Esophagus squamous epithelium (tissue), 5 donors: ENCODE measurements around the gene FOLR2. TPM values are rescaled to one million over a fixed set of nuclear protein-coding genes. Genes with fewer than 3 reads are reported as not detected.

ENCODE experiments used
- DNase-seq: peaks from one replicate; lab custom pipeline; 2025; lab: John Stamatoyannopoulos, UW
- H3K27ac ChIP-seq, 4 donors: fragments of 200-600 bp; sonication (generic); one replicate each; pipeline ENCODE4 v1.5.1; 2016 to 2019; ENCODE audit warnings: mild to moderate bottlenecking in 1 of 4
- H3K27me3 ChIP-seq, 4 donors: fragments of 200-600 bp; sonication (generic); 1 replicate in 3 of 4; 2 replicates in 1 of 4; pipeline versions ENCODE4 v1.5.1 to v1.6.0; 2017 to 2021; ENCODE audit warnings: antibody characterized with exemption in 1 of 4
- H3K36me3 ChIP-seq, 3 donors: fragments of 200-600 bp; sonication (generic); one replicate each; pipeline ENCODE4 v1.5.1; 2016 to 2019
- H3K4me1 ChIP-seq, 3 donors: fragments of 200-600 bp; sonication (generic); one replicate each; pipeline ENCODE4 v1.5.1; 2017 to 2019
- H3K4me3 ChIP-seq, 4 donors: fragments of 200-600 bp; sonication (generic); 1 replicate in 3 of 4; 2 replicates in 1 of 4; pipeline ENCODE4 v1.5.1; 2016 to 2019; ENCODE audit warnings: mild to moderate bottlenecking in 2 of 4, moderate library complexity in 1 of 4
- H3K9me3 ChIP-seq, 3 donors: fragments of 200-600 bp; sonication (generic); one replicate each; pipeline ENCODE4 v1.5.1; 2016 to 2019
- POLR2A ChIP-seq, 4 donors: fragments of 450-650 bp; IDR thresholded peaks; one replicate each; pipeline ENCODE4 v1.6.1; 2017; ENCODE audit warnings: antibody characterized with exemption in 4 of 4, mild to moderate bottlenecking in 4 of 4, moderate library complexity in 3 of 4
- WGBS, 2 donors: methylation state at CpG; one replicate each; pipeline ENCODE4 v1.1.5; 2018; 5-methylcytosine and 5-hydroxymethylcytosine counted together
- intact Hi-C: fragments of 100-400 bp; cut with DNase I; formaldehyde crosslinking; loops from one replicate; pipeline ENCODE4 v1.15.0; 2022
- total RNA-seq, 4 donors: library from RNA; depleted of rRNA; stranded (reverse); fragments of >200 nt; gene quantifications; one replicate each; pipeline ENCODE4 v1.1.0, GENCODE V29; 2016
- TF ChIP-seq, protein P1 (sequence below), 6 experiments: fragments of 450-650 bp in 4 of 6; fragments of 200-600 bp in 2 of 6; sonication (generic) in 2 of 6; IDR thresholded peaks; one replicate each; pipeline ENCODE4 v1.5.1; 2016 to 2019; ENCODE audit warnings: antibody characterized with exemption in 6 of 6, mild to moderate bottlenecking in 4 of 6, moderate library complexity in 4 of 6
- donor health status: DM: yes; HTN: yes; CAD: no.

Gene FOLR2
- total RNA-seq, 4 donors from 2014 or later, result 1.7 to 41.6 (median 9.1) TPM; not detected in 1

DNA sequence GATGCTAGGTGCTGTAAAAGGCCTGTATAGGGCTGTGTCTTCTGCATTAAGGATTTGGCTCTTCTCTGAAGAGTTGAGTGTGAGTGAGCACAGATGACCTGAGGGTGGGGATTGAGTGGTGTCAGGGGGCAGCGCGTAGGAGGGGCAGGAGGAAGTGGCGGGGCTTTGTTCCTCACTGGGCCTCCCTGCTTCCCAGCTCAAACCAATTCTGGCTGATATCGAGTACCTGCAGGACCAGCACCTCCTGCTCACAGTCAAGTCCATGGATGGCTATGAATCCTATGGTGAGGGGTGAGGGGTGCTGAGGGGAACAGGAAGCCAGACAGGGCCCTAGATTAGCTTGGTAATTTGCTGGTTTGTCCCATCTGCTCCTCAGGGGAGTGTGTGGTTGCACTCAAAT lies 18.3 kb downstream of the FOLR2 start:
- Histone ChIP-seq H3K9me3 (no peaks in the 10 kb centered on the region), H3K4me1 (peaks cover 10 to 48% (median 20%) of the 10 kb centered on the region in 3 donors), H3K27ac (peak overlapping the region in 1 of 4 donors; percentile 16), H3K36me3 (peaks cover 51 to 87% (median 51%) of the 10 kb centered on the region in 3 donors), H3K27me3 (peaks cover 0 to 5% (median 0%) of the 10 kb centered on the region in 4 donors), H3K4me3 (no peak overlapping the region)
- no peak for DNase-seq
- intact Hi-C loops, result no loop called here
- TF ChIP-seq, protein P1, sequence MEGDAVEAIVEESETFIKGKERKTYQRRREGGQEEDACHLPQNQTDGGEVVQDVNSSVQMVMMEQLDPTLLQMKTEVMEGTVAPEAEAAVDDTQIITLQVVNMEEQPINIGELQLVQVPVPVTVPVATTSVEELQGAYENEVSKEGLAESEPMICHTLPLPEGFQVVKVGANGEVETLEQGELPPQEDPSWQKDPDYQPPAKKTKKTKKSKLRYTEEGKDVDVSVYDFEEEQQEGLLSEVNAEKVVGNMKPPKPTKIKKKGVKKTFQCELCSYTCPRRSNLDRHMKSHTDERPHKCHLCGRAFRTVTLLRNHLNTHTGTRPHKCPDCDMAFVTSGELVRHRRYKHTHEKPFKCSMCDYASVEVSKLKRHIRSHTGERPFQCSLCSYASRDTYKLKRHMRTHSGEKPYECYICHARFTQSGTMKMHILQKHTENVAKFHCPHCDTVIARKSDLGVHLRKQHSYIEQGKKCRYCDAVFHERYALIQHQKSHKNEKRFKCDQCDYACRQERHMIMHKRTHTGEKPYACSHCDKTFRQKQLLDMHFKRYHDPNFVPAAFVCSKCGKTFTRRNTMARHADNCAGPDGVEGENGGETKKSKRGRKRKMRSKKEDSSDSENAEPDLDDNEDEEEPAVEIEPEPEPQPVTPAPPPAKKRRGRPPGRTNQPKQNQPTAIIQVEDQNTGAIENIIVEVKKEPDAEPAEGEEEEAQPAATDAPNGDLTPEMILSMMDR (IDR thresholded peaks at IDR 0.05), result no peak
- TF ChIP-seq POLR2A (IDR thresholded peaks at IDR 0.05), result no peak
- 78% methylated on average over 4 of the region's 4 CpGs; no CpG with 5 or more reads in 1 of the 2 donors for WGBS, 2 donors

DNA sequence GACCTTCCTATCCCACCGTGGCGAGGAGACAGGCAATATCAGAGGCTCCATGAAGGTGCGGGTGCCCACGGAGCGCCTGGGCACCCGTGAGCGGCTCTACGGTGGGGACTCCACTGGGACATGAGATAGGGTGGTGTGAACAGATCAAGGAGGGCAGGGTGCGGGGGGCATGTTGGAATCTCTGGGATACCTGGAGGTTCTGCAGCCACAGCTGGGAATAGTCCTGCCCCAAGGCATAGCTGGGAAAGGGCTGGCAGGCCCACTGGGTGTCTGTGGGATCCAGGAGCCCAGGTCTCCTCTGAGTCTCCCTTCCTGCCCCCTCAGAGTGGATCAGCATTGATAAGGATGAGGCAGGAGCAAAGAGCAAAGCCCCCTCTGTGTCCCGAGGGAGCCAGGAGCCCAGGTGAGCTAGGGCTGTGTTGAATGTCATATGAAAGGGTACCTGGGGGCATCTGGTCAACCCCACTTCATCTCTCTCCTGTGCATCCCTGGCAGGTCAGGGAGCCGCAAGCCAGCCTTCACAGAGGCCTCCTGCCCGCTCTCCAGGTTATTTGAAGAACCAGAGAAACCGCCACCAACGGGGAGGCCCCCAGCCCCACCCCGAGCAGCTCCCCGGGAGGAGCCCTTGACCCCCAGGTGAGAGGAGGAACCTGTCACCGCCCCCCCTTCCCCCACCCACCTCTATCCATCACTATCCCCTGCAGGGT lies 18.9 kb downstream of the FOLR2 start:
- H3K27ac ChIP-seq, result peak overlapping the region in 1 of 4 donors; percentile 16
- peaks cover 45 to 81% (median 45%) of the 10 kb centered on the region in 3 donors for H3K36me3 ChIP-seq
- 80 to 83% methylated on average over 3 to 10 of the region's 17 CpGs for WGBS, 2 donors
- H3K27me3 ChIP-seq, result peaks cover 0 to 11% (median 0%) of the 10 kb centered on the region in 4 donors
- DNase-seq, result no peak
- TF ChIP-seq, protein P1 (IDR thresholded peaks at IDR 0.05), result no peak
- TF ChIP-seq POLR2A (IDR thresholded peaks at IDR 0.05), result no peak
- intact Hi-C loops, result no loop called here
- H3K4me3 ChIP-seq, result no peak overlapping the region
- peaks cover 16 to 54% (median 25%) of the 10 kb centered on the region in 3 donors for H3K4me1 ChIP-seq
- H3K9me3 ChIP-seq, result no peaks in the 10 kb centered on the region

DNA sequence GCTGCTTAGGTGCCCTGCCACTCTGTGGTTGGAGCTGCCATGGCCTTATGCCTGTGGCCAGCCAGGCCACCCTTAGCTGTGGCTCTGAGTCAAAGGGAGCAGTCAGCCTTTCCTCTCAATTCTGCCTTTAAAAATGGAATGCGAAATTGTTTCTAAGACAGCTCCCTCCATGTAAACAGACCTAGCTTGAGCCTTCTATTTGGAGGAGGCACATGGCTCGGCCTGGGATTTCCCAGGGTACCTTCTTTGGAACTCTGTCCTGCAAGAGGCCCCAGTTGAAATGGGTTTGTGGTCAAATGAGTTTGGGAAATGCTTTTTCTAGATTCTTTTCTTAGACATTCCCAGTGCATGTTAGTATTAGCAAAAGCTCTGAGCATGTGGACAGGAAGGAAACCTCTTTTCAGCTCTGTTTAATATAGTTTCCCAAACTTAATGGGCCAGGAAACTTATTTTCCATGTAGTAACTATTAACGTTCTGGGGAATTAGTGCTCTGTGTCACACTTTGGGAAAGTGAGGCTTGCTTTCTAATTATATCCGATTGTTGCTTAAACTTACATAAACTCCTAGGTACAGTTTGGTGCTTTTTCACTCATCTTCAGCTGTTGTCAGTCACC lies 19.6 kb downstream of the FOLR2 start:
- H3K27me3 ChIP-seq, result peaks cover 0 to 18% (median 0%) of the 10 kb centered on the region in 4 donors
- intact Hi-C loops, result no loop called here
- no peaks in the 10 kb centered on the region for H3K9me3 ChIP-seq
- WGBS, 2 donors, result 47 to 59% methylated on average over 4 of the region's 4 CpGs
- TF ChIP-seq, protein P1 (IDR thresholded peaks at IDR 0.05), result no peak
- TF ChIP-seq POLR2A (IDR thresholded peaks at IDR 0.05), result no peak
- no peak for DNase-seq
- peak overlapping the region in 1 of 4 donors; percentile 16 for H3K27ac ChIP-seq
- H3K4me3 ChIP-seq, result no peak overlapping the region
- peaks cover 39 to 74% (median 44%) of the 10 kb centered on the region in 3 donors for H3K36me3 ChIP-seq
- peaks cover 21 to 61% (median 25%) of the 10 kb centered on the region in 3 donors for H3K4me1 ChIP-seq

DNA sequence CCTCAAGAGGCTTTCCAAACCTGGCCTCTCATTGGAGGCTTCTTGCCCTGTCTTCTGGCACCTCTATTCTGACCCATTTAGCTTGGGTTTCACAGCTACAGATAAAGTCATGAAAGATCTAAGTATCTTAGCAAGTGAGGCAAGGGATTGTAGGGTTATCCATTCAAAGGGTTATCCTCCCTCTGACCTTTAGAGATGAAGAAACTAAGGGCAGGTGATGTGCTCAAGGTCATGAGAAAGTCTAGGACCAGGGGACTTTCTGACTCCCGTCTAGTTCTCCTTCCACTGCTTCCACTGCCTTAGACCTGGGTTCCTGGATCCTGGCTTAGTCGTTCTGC lies 20.1 kb downstream of the FOLR2 start:
- WGBS, 2 donors, result 69 to 73% methylated on average over 2 of the region's 2 CpGs
- Histone ChIP-seq H3K9me3 (no peaks in the 10 kb centered on the region), H3K27me3 (peaks cover 0 to 23% (median 0%) of the 10 kb centered on the region in 4 donors), H3K27ac (no peak overlapping the region), H3K36me3 (peaks cover 34 to 69% (median 38%) of the 10 kb centered on the region in 3 donors), H3K4me1 (peaks cover 21 to 62% (median 25%) of the 10 kb centered on the region in 3 donors), H3K4me3 (no peak overlapping the region)
- TF ChIP-seq, protein P1 (IDR thresholded peaks at IDR 0.05), result no peak
- TF ChIP-seq POLR2A (IDR thresholded peaks at IDR 0.05), result no peak
- intact Hi-C loops, result no loop called here
- DNase-seq, result no peak
